A549 (cell line): ENCODE data around the gene FAM20C. TPM values are rescaled to one million over a fixed set of nuclear protein-coding genes. Genes with fewer than 3 reads are reported as not detected.

Experiments
- ATAC-seq, 2 experiments: fragments of 200-7000 bp in 1 of 2; fragments of >200 bp in 1 of 2; cut with Nextera tagmentation in 1 of 2; cut with Tn5 transposase in 1 of 2; 3 replicates each; pipeline versions ENCODE4 v1.8.0 to v1.9.1; 2018 to 2020; ENCODE audit warnings: mild to moderate bottlenecking in 1 of 2, moderate library complexity in 1 of 2
- CTCF ChIA-PET: fragments of 300-600 bp; sonication (Branson Sonifier 250); formaldehyde crosslinking; extraction: SDS; loops from one replicate; lab custom pipeline; 2021; ENCODE audit warnings: antibody characterized with exemption, inconsistent platforms; lab: Yijun Ruan, JAX
- POLR2A ChIA-PET: fragments of 350-600 bp; formaldehyde crosslinking; extraction: SDS; loops from one replicate; lab custom pipeline; 2021; ENCODE audit warnings: antibody characterized with exemption, inconsistent platforms; lab: Yijun Ruan, JAX
- DNase-seq, 2 experiments: peaks; one replicate each; pipeline versions ENCODE4 v3.0.0 to v3.0.0-alpha.2; 2011 to 2016; ENCODE audit warnings: low read depth in 1 of 2, low spot score in 1 of 2
- FAIRE-seq: peaks from 2 replicates; lab custom pipeline; 2011; peaks lifted over from hg19 to GRCh38; lab: Jason Lieb, UNC
- H3K27ac ChIP-seq, 2 experiments: fragments of >200 bp; sonication (Bioruptor Twin); formaldehyde crosslinking; 3 replicates each; pipeline ENCODE4 v1.5.1; 2016 to 2017
- H3K4me1 ChIP-seq: fragments of >200 bp; sonication (Bioruptor Twin); formaldehyde crosslinking; 3 replicates; pipeline ENCODE4 v1.6.1; 2016
- H3K4me2 ChIP-seq: fragments of >200 bp; sonication (Bioruptor Twin); formaldehyde crosslinking; 3 replicates; pipeline ENCODE4 v1.6.1; 2016
- H3K4me3 ChIP-seq: fragments of >200 bp; sonication (Bioruptor Twin); formaldehyde crosslinking; 3 replicates; pipeline ENCODE4 v1.5.1; 2016
- H3K9me3 ChIP-seq: fragments of >200 bp; sonication (Bioruptor Twin); formaldehyde crosslinking; 3 replicates; pipeline ENCODE4 v1.6.1; 2016
- BHLHE40 ChIP-seq: IDR thresholded peaks from 2 replicates; pipeline ENCODE4 v1.6.1; 2012; ENCODE audit warnings: low read depth, low read length, inconsistent platforms
- CBX2 ChIP-seq: fragments of 200-600 bp; sonication (generic); IDR thresholded peaks from 2 replicates; pipeline ENCODE4 v1.6.1; 2016; ENCODE audit warnings: low read depth, mild to moderate bottlenecking, borderline replicate concordance
- CEBPB ChIP-seq, 2 experiments: fragments of >200 bp in 1 of 2; sonication (Bioruptor Twin) in 1 of 2; formaldehyde crosslinking in 1 of 2; IDR thresholded peaks; 2 replicates each; pipeline ENCODE4 v1.6.1; 2012 to 2016
- CHD2 ChIP-seq: fragments of 150-350 bp; IDR thresholded peaks from 2 replicates; pipeline ENCODE4 v1.6.1; 2014; ENCODE audit warnings: low read length; ENCODE audit not compliant: partially characterized antibody
- CHD4 ChIP-seq: fragments of 200-600 bp; sonication (generic); IDR thresholded peaks from 2 replicates; pipeline ENCODE4 v1.6.1; 2016; ENCODE audit warnings: antibody characterized with exemption, mild to moderate bottlenecking, borderline replicate concordance
- CTCF ChIP-seq: fragments of >200 bp; sonication (Bioruptor Twin); formaldehyde crosslinking; IDR thresholded peaks from 3 replicates; pipeline ENCODE4 v1.5.1; 2016
- ELK1 ChIP-seq: fragments of 150-350 bp; IDR thresholded peaks from 2 replicates; pipeline ENCODE4 v1.6.1; 2014; ENCODE audit warnings: low read depth, mild to moderate bottlenecking, low read length
- EP300 ChIP-seq, 2 experiments: fragments of >200 bp; sonication (Bioruptor Twin); formaldehyde crosslinking; IDR thresholded peaks; 2 replicates in 1 of 2; 3 replicates in 1 of 2; pipeline ENCODE4 v1.6.1; 2016 to 2017
- FOSB ChIP-seq: fragments of 250-450 bp; sonication (Bioruptor Pico); IDR thresholded peaks from 2 replicates; pipeline ENCODE4 v1.5.0; 2020; ENCODE audit warnings: mild to moderate bottlenecking, moderate library complexity
- FOSL2 ChIP-seq, 2 experiments: fragments of 450-650 bp in 1 of 2; fragments of >200 bp in 1 of 2; sonication (Bioruptor Twin) in 1 of 2; formaldehyde crosslinking; IDR thresholded peaks; 2 replicates each; pipeline versions ENCODE4 v1.5.0 to v1.6.1; 2016 to 2020; ENCODE audit warnings: mild to moderate bottlenecking in 1 of 2, moderate library complexity in 1 of 2
- HES2 ChIP-seq: fragments of >200 bp; sonication (Bioruptor Twin); formaldehyde crosslinking; IDR thresholded peaks from 2 replicates; pipeline ENCODE4 v1.6.1; 2016
- JUNB ChIP-seq: fragments of >200 bp; sonication (Bioruptor Twin); formaldehyde crosslinking; IDR thresholded peaks from 2 replicates; pipeline ENCODE4 v1.6.1; 2016
- KDM1A ChIP-seq: fragments of 200-600 bp; sonication (generic); IDR thresholded peaks from 2 replicates; pipeline ENCODE4 v1.6.1; 2016; ENCODE audit warnings: low read depth, mild to moderate bottlenecking
- KDM5A ChIP-seq: fragments of 200-600 bp; sonication (generic); IDR thresholded peaks from 2 replicates; pipeline ENCODE4 v1.6.1; 2016; ENCODE audit warnings: antibody characterized with exemption, mild to moderate bottlenecking
- MAFK ChIP-seq: fragments of 450-650 bp; IDR thresholded peaks from 2 replicates; pipeline ENCODE4 v1.6.1; 2014; ENCODE audit not compliant: partially characterized antibody
- MAZ ChIP-seq: fragments of 150-350 bp; IDR thresholded peaks from 2 replicates; pipeline ENCODE4 v1.6.1; 2014; ENCODE audit warnings: antibody characterized with exemption, low read depth, low read length, borderline replicate concordance
- MYC ChIP-seq: IDR thresholded peaks from 2 replicates; pipeline ENCODE4 v1.6.1; 2012; ENCODE audit warnings: mild to moderate bottlenecking, inconsistent platforms, low read length, improper control_type of control experiment, borderline replicate concordance
- NFE2L2 ChIP-seq: fragments of 150-350 bp; conservative IDR thresholded peaks from 2 replicates; pipeline ENCODE4 v1.6.1; 2014; ENCODE audit warnings: low read length
- NPAS2 ChIP-seq: fragments of 250-450 bp; sonication (Bioruptor Pico); IDR thresholded peaks from 2 replicates; pipeline ENCODE4 v1.8.0; 2022; ENCODE audit warnings: mild to moderate bottlenecking, moderate library complexity, borderline replicate concordance
- PBX3 ChIP-seq: IDR thresholded peaks from 2 replicates; pipeline ENCODE4 v1.6.1; 2012
- RARB ChIP-seq: fragments of 250-450 bp; sonication (Bioruptor Pico); IDR thresholded peaks from 2 replicates; pipeline ENCODE4 v1.8.0; 2021; ENCODE audit warnings: mild to moderate bottlenecking, moderate library complexity
- RCOR1 ChIP-seq: fragments of 150-350 bp; IDR thresholded peaks from 2 replicates; pipeline ENCODE4 v1.6.1; 2014; ENCODE audit warnings: antibody characterized with exemption, low read length, low read depth
- RNF2 ChIP-seq: fragments of 200-600 bp; sonication (generic); IDR thresholded peaks from 2 replicates; pipeline ENCODE4 v1.6.1; 2016; ENCODE audit warnings: low read depth, mild to moderate bottlenecking, antibody characterized with exemption, moderate library complexity, borderline replicate concordance
- SMC3 ChIP-seq: fragments of >200 bp; sonication (Bioruptor Twin); formaldehyde crosslinking; IDR thresholded peaks from 3 replicates; pipeline ENCODE4 v1.6.1; 2018; ENCODE audit warnings: inconsistent platforms
- SREBF2 ChIP-seq: fragments of 450-650 bp; IDR thresholded peaks from 2 replicates; pipeline ENCODE4 v1.6.1; 2014; ENCODE audit warnings: mild to moderate bottlenecking, moderate library complexity
- TFCP2L1 ChIP-seq: fragments of 250-450 bp; sonication (Bioruptor Pico); IDR thresholded peaks from 2 replicates; pipeline ENCODE4 v1.5.0; 2021; ENCODE audit warnings: mild to moderate bottlenecking
- TP53 ChIP-seq: fragments of 250-450 bp; sonication (Bioruptor Pico); IDR thresholded peaks from 2 replicates; pipeline ENCODE4 v1.5.0; 2021; ENCODE audit warnings: mild to moderate bottlenecking, moderate library complexity
- USF2 ChIP-seq: fragments of 450-650 bp; IDR thresholded peaks from 2 replicates; pipeline ENCODE4 v1.6.1; 2014; ENCODE audit warnings: antibody characterized with exemption
- ZFP36 ChIP-seq: fragments of 450-650 bp; IDR thresholded peaks from 2 replicates; pipeline ENCODE4 v1.6.1; 2014; ENCODE audit warnings: borderline replicate concordance; ENCODE audit not compliant: partially characterized antibody
- WGBS: methylation state at CpG from one replicate; pipeline ENCODE4 v1.1.6; 2017; ENCODE audit errors: missing lambda C conversion rate; 5-methylcytosine and 5-hydroxymethylcytosine counted together
- polyA plus RNA-seq, 4 experiments: library from polyadenylated mRNA; depleted of rRNA in 3 of 4; stranded (reverse); fragments of >200 nt; fragmentation: RNase III in 1 of 4; extraction: RNeasy Plus Mini Kit Qiagen cat#74134 plus additional on column Dnase treatment in 1 of 4; gene quantifications; 2 replicates in 3 of 4; 3 replicates in 1 of 4; pipeline ENCODE4 v1.2.3, GENCODE V29; 2011 to 2017

FAM20C gene
- polyA plus RNA-seq, 2 of the 4 experiments (the other 2 are of a cell fraction) = 5.6 to 20.3 TPM

GRCh38 chr7:199483-200249, 7.3 kb downstream of the FAM20C start:
- no peak for ATAC-seq
- Histone ChIP-seq H3K4me2 (no peak overlapping the region), H3K27ac (no peak overlapping the region), H3K4me3 (no peak overlapping the region), H3K9me3 (no peaks in the 10 kb centered on the region), H3K4me1 (peaks cover 6% of the 10 kb centered on the region)
- no peak for FAIRE-seq
- ChIA-PET CTCF (interaction anchor here (0.7 to 1.2 kb wide), 2 partner anchors 17 to 32 kb away, joined by 3 to 4 read pairs; no protein-coding TSS in a partner anchor), POLR2A (no interaction called here)
- DNase-seq = no peak
- WGBS = 91% methylated on average over 17 of the region's 17 CpGs
- TF ChIP-seq TP53 (CRISPR knock-in tag) (no peak), TFCP2L1 (CRISPR knock-in tag) (no peak)

GRCh38 chr7:200290-200689, 7.9 kb downstream of the FAM20C start:
- WGBS = 93% methylated on average over 11 of the region's 11 CpGs
- DNase-seq (no peak), ATAC-seq (no peak), FAIRE-seq (no peak)
- CTCF ChIA-PET = interaction anchor here (1.1 to 1.3 kb wide), 3 partner anchors 17 to 137 kb away, joined by 3 to 4 read pairs (median 3); no protein-coding TSS in a partner anchor
- Histone ChIP-seq H3K27ac (no peak overlapping the region), H3K9me3 (0 out of 3 replicates have a peak, but pooled peaks cover 5% of the 10 kb centered on the region), H3K4me2 (no peak overlapping the region), H3K4me1 (no peaks in the 10 kb centered on the region), H3K4me3 (no peak overlapping the region)
- POLR2A ChIA-PET = no interaction called here
- TF ChIP-seq JUNB = no peak
- TF ChIP-seq TFCP2L1 (CRISPR knock-in tag) = no peak
- no peak for TF ChIP-seq FOSB (CRISPR knock-in tag)
- no peak for TF ChIP-seq SREBF2
- no peak for TF ChIP-seq NPAS2
- no peak for TF ChIP-seq RCOR1
- TF ChIP-seq RNF2 = no peak
- TF ChIP-seq MAZ = no peak
- TF ChIP-seq KDM1A = no peak
- no peak for TF ChIP-seq ELK1
- TF ChIP-seq EP300 (IDR thresholded peaks at IDR 0.05) = no peak
- TF ChIP-seq CHD2 = no peak
- TF ChIP-seq MYC = no peak
- no peak for TF ChIP-seq ZFP36

GRCh38 chr7:200704-201103, 8.3 kb downstream of the FAM20C start:
- no peaks in the 10 kb centered on the region for H3K4me1 ChIP-seq
- no peak; a peak in 1 of 6 replicates for ATAC-seq
- H3K9me3 ChIP-seq = 0 out of 3 replicates have a peak, but pooled peaks cover 7% of the 10 kb centered on the region
- no peak overlapping the region for H3K27ac ChIP-seq
- no peak for DNase-seq
- no peak overlapping the region for H3K4me2 ChIP-seq
- 80% methylated on average over 10 of the region's 10 CpGs for WGBS
- FAIRE-seq = no peak
- no peak overlapping the region for H3K4me3 ChIP-seq
- ChIA-PET CTCF (interaction anchor here (1.1 to 1.3 kb wide), 3 partner anchors 18 to 138 kb away, joined by 3 to 4 read pairs (median 3); no protein-coding TSS in a partner anchor), POLR2A (no interaction called here)
- TF ChIP-seq PBX3 (no peak), CHD2 (no peak), SMC3 (no peak), HES2 (no peak), CEBPB (IDR thresholded peaks at IDR 0.05) (no peak), CBX2 (no peak), MAFK (no peak), CHD4 (no peak), NFE2L2 (no peak), FOSL2 (IDR thresholded peaks at IDR 0.05) (no peak), FOSL2 (CRISPR knock-in tag; IDR thresholded peaks at IDR 0.05) (no peak), KDM5A (no peak), BHLHE40 (no peak), CTCF (no peak), RARB (no peak), USF2 (no peak)
